Neutrophil (primary cell): Measurements from ENCODE around the gene IP6K3.

Source experiments
- H3K27ac ChIP-seq: fragments of 200-600 bp; sonication (generic); 2 replicates; pipeline ENCODE4 v1.5.1; 2016; ENCODE audit warnings: mild to moderate bottlenecking, moderate library complexity
- H3K27me3 ChIP-seq: fragments of 200-600 bp; sonication (generic); 2 replicates; pipeline ENCODE4 v1.6.0; 2016; ENCODE audit warnings: mild to moderate bottlenecking
- H3K36me3 ChIP-seq: fragments of 200-600 bp; sonication (generic); 2 replicates; pipeline ENCODE4 v1.5.1; 2017
- H3K4me1 ChIP-seq, 2 experiments: fragments of 200-600 bp in 1 of 2; sonication (generic) in 1 of 2; 1 replicate in 1 of 2; 2 replicates in 1 of 2; pipeline versions ENCODE4 v1.5.1 to v1.6.1; 2013 to 2016; ENCODE audit warnings: low read depth in 1 of 2, low read length in 1 of 2, mild to moderate bottlenecking in 1 of 2, moderate library complexity in 1 of 2; ENCODE audit not compliant: control insufficient read depth in 1 of 2, insufficient read depth in 1 of 2
- H3K4me3 ChIP-seq, 2 experiments: fragments of 200-600 bp in 1 of 2; sonication (generic) in 1 of 2; 1 replicate in 1 of 2; 2 replicates in 1 of 2; pipeline ENCODE4 v1.5.1; 2013 to 2016; ENCODE audit warnings: low read depth in 1 of 2, low read length in 1 of 2, mild to moderate bottlenecking in 1 of 2, moderate library complexity in 1 of 2
- H3K9me3 ChIP-seq: fragments of 200-600 bp; sonication (generic); 2 replicates; pipeline ENCODE4 v1.5.1; 2016
- CTCF ChIP-seq: fragments of 200-600 bp; sonication (generic); IDR thresholded peaks from 2 replicates; pipeline ENCODE4 v1.5.1; 2016; ENCODE audit warnings: antibody characterized with exemption

Gene IP6K3

GRCh38 chr6:33746036-33746600 is 587 bp downstream of the IP6K3 start:
- Histone ChIP-seq H3K27me3 (no peaks in the 10 kb centered on the region), H3K4me3 (no peak overlapping the region), H3K27ac (no peak overlapping the region), H3K9me3 (no peaks in the 10 kb centered on the region), H3K4me1 (peaks cover 11 to 13% of the 10 kb centered on the region in 2 experiments), H3K36me3 (no peaks in the 10 kb centered on the region)
- no peak for TF ChIP-seq CTCF

GRCh38 chr6:33745548-33745947 is 1.2 kb downstream of the IP6K3 start:
- Histone ChIP-seq H3K27ac (no peak overlapping the region), H3K4me3 (no peak overlapping the region), H3K27me3 (no peaks in the 10 kb centered on the region), H3K36me3 (no peaks in the 10 kb centered on the region), H3K9me3 (no peaks in the 10 kb centered on the region), H3K4me1 (peaks cover 17 to 19% of the 10 kb centered on the region in 2 experiments)
- no peak for TF ChIP-seq CTCF

- H3K27ac ChIP-seq, result no peak overlapping the region
Observed at GRCh38 chr6:33744895-33745546, 1.7 kb downstream of the IP6K3 start.

GRCh38 chr6:33744001-33744848 is 2.5 kb downstream of the IP6K3 start:
- Histone ChIP-seq H3K9me3 (no peaks in the 10 kb centered on the region), H3K36me3 (no peaks in the 10 kb centered on the region), H3K27ac (no peak overlapping the region), H3K4me3 (no peak overlapping the region), H3K4me1 (peaks cover 30 to 32% of the 10 kb centered on the region in 2 experiments), H3K27me3 (no peaks in the 10 kb centered on the region)
- peak; percentile 75 for TF ChIP-seq CTCF

More at GRCh38 chr6:33744895-33745546, 1.7 kb downstream of the IP6K3 start:
- no peaks in the 10 kb centered on the region for H3K9me3 ChIP-seq
- H3K36me3 ChIP-seq, result no peaks in the 10 kb centered on the region
- H3K27me3 ChIP-seq, result no peaks in the 10 kb centered on the region
- H3K4me1 ChIP-seq, result peaks cover 22 to 24% of the 10 kb centered on the region in 2 experiments
- no peak for TF ChIP-seq CTCF
- no peak overlapping the region for H3K4me3 ChIP-seq

- no peaks in the 10 kb centered on the region for H3K36me3 ChIP-seq
- no peak overlapping the region for H3K4me3 ChIP-seq
- H3K27me3 ChIP-seq, result no peaks in the 10 kb centered on the region
- H3K9me3 ChIP-seq, result no peaks in the 10 kb centered on the region
- TF ChIP-seq CTCF, result no peak
- H3K4me1 ChIP-seq, result peaks cover 39 to 40% of the 10 kb centered on the region in 2 experiments
- H3K27ac ChIP-seq, result no peak overlapping the region
Observed at GRCh38 chr6:33742837-33743236, 3.9 kb downstream of the IP6K3 start.
